ENCODE data around the gene RC3H1. TPM values are rescaled to one million over a fixed set of nuclear protein-coding genes. Genes with fewer than 3 reads are reported as not detected.

Gene RC3H1
- total RNA-seq, 1 donor from 2014 or later: 32.8 TPM

GRCh38 chr1:173900992-173901391 lies 121.2 kb downstream of the RC3H1 start:
- Histone ChIP-seq H3K9ac (no peak overlapping the region), H3K4me1 (no peaks in the 10 kb centered on the region), H4K20me1 (ENCODE audit: low read depth) (no peaks in the 10 kb centered on the region), H3K4me2 (no peak overlapping the region), H3K36me3 (no peaks in the 10 kb centered on the region), H3K79me2 (ENCODE audit: low read depth) (no peaks in the 10 kb centered on the region), H3K27me3 (no peaks in the 10 kb centered on the region), H3K9me3 (ENCODE audit: low read depth) (no peaks in the 10 kb centered on the region), H3K4me3 (no peak overlapping the region), H3F3A (ENCODE audit: low read depth) (no peaks in the 10 kb centered on the region), H3K27ac (no peak overlapping the region), H2AFZ (replicated peaks) (no peak overlapping the region)
- Mint-ChIP-seq H3K36me3 (peaks cover 5% of the 10 kb centered on the region), H3K27me3 (ENCODE audit: insufficient read depth, low read depth) (peaks cover 2% of the 10 kb centered on the region), H3K4me1 (no peaks in the 10 kb centered on the region), H3K9me3 (peaks cover 3% of the 10 kb centered on the region), H3K27ac (no peak overlapping the region), H3K4me3 (no peak overlapping the region)
- DNase-seq (ENCODE audit: low spot score): no peak
- TF ChIP-seq EZH2 (IDR thresholded peaks at IDR 0.05) (no peak), CTCF (IDR thresholded peaks at IDR 0.05) (no peak), EZH2phosphoT487 (IDR thresholded peaks at IDR 0.05) (no peak)

GRCh38 chr1:173900427-173900826 lies 121.7 kb downstream of the RC3H1 start:
- H3K4me3 ChIP-seq: no peak overlapping the region
- no peaks in the 10 kb centered on the region for H3K9me3 Mint-ChIP-seq
- H3K27ac ChIP-seq: no peak overlapping the region
- no peak overlapping the region for H3K4me3 Mint-ChIP-seq
- H3F3A ChIP-seq (ENCODE audit: low read depth): no peaks in the 10 kb centered on the region
- H3K4me1 Mint-ChIP-seq: no peaks in the 10 kb centered on the region
- no peaks in the 10 kb centered on the region for H3K36me3 ChIP-seq
- H3K9ac ChIP-seq: no peak overlapping the region
- TF ChIP-seq CTCF (IDR thresholded peaks at IDR 0.05) (no peak), EZH2 (IDR thresholded peaks at IDR 0.05) (no peak), EZH2phosphoT487 (IDR thresholded peaks at IDR 0.05) (no peak)
- H4K20me1 ChIP-seq (ENCODE audit: low read depth): no peaks in the 10 kb centered on the region
- no peaks in the 10 kb centered on the region for H3K9me3 ChIP-seq (ENCODE audit: low read depth)
- H3K79me2 ChIP-seq (ENCODE audit: low read depth): no peaks in the 10 kb centered on the region
- no peak overlapping the region for H3K4me2 ChIP-seq
- peaks cover 2% of the 10 kb centered on the region for H3K27me3 Mint-ChIP-seq (ENCODE audit: insufficient read depth, low read depth)
- H3K4me1 ChIP-seq: no peaks in the 10 kb centered on the region
- H3K27ac Mint-ChIP-seq: no peak overlapping the region
- no peak for DNase-seq (ENCODE audit: low spot score)
- H3K27me3 ChIP-seq: no peaks in the 10 kb centered on the region
- H2AFZ ChIP-seq (replicated peaks): no peak overlapping the region
- H3K36me3 Mint-ChIP-seq: peaks cover 2% of the 10 kb centered on the region

GRCh38 chr1:173894189-173894588 lies 128.0 kb downstream of the RC3H1 start:
- no peak overlapping the region for H3K4me3 ChIP-seq
- H3K27me3 Mint-ChIP-seq (ENCODE audit: insufficient read depth, low read depth): peaks cover 2% of the 10 kb centered on the region
- no peaks in the 10 kb centered on the region for H3K36me3 ChIP-seq
- no peaks in the 10 kb centered on the region for H3F3A ChIP-seq (ENCODE audit: low read depth)
- H3K9ac ChIP-seq: no peak overlapping the region
- H3K4me3 Mint-ChIP-seq: no peak overlapping the region
- H3K4me2 ChIP-seq: no peak overlapping the region
- no peaks in the 10 kb centered on the region for H3K27me3 ChIP-seq
- H3K9me3 ChIP-seq (ENCODE audit: low read depth): no peaks in the 10 kb centered on the region
- H3K4me1 Mint-ChIP-seq: no peaks in the 10 kb centered on the region
- no peaks in the 10 kb centered on the region for H3K4me1 ChIP-seq
- H3K9me3 Mint-ChIP-seq: no peaks in the 10 kb centered on the region
- no peak overlapping the region for H2AFZ ChIP-seq (replicated peaks)
- H3K36me3 Mint-ChIP-seq: peaks cover 11% of the 10 kb centered on the region
- H3K79me2 ChIP-seq (ENCODE audit: low read depth): no peaks in the 10 kb centered on the region
- no peak overlapping the region for H3K27ac Mint-ChIP-seq
- H4K20me1 ChIP-seq (ENCODE audit: low read depth): no peaks in the 10 kb centered on the region
- TF ChIP-seq CTCF (IDR thresholded peaks at IDR 0.05) (no peak), EZH2 (IDR thresholded peaks at IDR 0.05) (no peak), EZH2phosphoT487 (IDR thresholded peaks at IDR 0.05) (no peak)
- no peak for DNase-seq (ENCODE audit: low spot score)
- no peak overlapping the region for H3K27ac ChIP-seq

All from neural progenitor cell (in vitro differentiated cells).